Neural crest cell (in vitro differentiated cells): ENCODE data around the gene ANTKMT. TPM values are rescaled to one million over a fixed set of nuclear protein-coding genes. Genes with fewer than 3 reads are reported as not detected.

Source experiments
- DNase-seq: peaks from one replicate; pipeline ENCODE4 v3.0.0; 2021; ENCODE audit warnings: low read depth, mixed read lengths, low spot score
- H3K27ac Mint-ChIP-seq: one replicate; pipeline ENCODE4 v1.8.0; 2021; ENCODE audit warnings: mild to moderate bottlenecking, mixed read lengths; ENCODE audit not compliant: unreplicated experiment
- H3K27me3 Mint-ChIP-seq: 2 replicates; pipeline ENCODE4 v1.8.0; 2021; ENCODE audit warnings: low read depth, mild to moderate bottlenecking, mixed read lengths
- H3K36me3 Mint-ChIP-seq: 2 replicates; pipeline ENCODE4 v1.8.0; 2021; ENCODE audit warnings: low read depth, mild to moderate bottlenecking, mixed read lengths
- H3K4me1 Mint-ChIP-seq: 2 replicates; pipeline ENCODE4 v1.8.0; 2021; ENCODE audit warnings: mixed read lengths
- H3K4me3 Mint-ChIP-seq: one replicate; pipeline ENCODE4 v1.8.0; 2021; ENCODE audit warnings: mild to moderate bottlenecking, mixed read lengths
- H3K9me3 Mint-ChIP-seq: 2 replicates; pipeline ENCODE4 v1.8.0; 2021; ENCODE audit warnings: mixed read lengths
- total RNA-seq: library from RNA; stranded (reverse); gene quantifications from 2 replicates; pipeline ENCODE4 v1.2.1, GENCODE V29; 2021
- TF ChIP-seq, protein P1 (sequence below): fragments of 200-600 bp; sonication (generic); conservative IDR thresholded peaks from 2 replicates; pipeline ENCODE4 v1.5.0; 2021; ENCODE audit warnings: antibody characterized with exemption, mild to moderate bottlenecking

ANTKMT gene
- total RNA-seq, 1 donor from 2014 or later, result 51.1 TPM

DNA sequence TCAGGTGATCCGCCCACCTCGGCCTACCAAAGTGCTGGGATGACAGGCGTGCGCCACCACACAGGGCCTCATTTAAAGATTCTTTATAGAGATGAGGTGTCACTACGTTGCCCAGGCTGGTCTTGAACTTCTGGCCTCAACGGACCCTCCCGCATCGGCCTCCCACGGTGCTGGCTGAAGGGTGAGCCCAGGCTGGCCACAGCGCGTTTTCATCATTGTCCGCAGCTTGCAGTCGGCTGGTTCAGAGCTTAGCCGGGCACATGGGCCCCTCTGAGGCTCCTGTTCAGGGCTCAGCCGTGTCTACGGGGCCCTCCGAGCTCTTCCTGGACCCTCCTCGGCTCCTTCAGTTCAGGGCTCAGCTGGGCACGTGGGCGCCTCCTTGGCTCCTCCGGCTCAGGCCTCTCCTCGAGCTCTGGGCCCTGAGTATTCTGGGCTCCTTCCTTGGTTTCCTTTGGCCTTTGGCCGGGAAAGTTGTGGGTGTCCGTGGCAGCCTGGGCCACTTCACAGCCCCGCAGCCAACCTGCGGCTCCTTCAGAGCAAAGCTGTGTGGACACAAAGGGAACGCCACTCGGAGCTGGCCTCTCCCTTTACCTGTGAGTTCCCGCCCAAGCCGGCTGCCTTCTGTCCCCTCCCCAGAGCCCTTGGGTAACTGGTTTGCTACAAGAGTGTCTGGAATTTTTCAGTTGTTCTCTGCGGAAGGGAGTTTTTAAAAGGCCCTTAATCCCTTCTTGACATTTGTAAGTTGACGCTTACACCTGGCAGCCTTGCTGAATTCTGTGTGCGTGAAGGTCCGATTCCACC is 38.4 kb downstream of the ANTKMT start:
- Mint-ChIP-seq H3K27me3 (peaks cover 3% of the 10 kb centered on the region), H3K27ac (no peak overlapping the region), H3K4me1 (no peaks in the 10 kb centered on the region), H3K9me3 (peaks cover 3% of the 10 kb centered on the region), H3K4me3 (no peak overlapping the region), H3K36me3 (no peaks in the 10 kb centered on the region)
- no peak for DNase-seq
- TF ChIP-seq, protein P1, sequence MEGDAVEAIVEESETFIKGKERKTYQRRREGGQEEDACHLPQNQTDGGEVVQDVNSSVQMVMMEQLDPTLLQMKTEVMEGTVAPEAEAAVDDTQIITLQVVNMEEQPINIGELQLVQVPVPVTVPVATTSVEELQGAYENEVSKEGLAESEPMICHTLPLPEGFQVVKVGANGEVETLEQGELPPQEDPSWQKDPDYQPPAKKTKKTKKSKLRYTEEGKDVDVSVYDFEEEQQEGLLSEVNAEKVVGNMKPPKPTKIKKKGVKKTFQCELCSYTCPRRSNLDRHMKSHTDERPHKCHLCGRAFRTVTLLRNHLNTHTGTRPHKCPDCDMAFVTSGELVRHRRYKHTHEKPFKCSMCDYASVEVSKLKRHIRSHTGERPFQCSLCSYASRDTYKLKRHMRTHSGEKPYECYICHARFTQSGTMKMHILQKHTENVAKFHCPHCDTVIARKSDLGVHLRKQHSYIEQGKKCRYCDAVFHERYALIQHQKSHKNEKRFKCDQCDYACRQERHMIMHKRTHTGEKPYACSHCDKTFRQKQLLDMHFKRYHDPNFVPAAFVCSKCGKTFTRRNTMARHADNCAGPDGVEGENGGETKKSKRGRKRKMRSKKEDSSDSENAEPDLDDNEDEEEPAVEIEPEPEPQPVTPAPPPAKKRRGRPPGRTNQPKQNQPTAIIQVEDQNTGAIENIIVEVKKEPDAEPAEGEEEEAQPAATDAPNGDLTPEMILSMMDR, result no peak

DNA sequence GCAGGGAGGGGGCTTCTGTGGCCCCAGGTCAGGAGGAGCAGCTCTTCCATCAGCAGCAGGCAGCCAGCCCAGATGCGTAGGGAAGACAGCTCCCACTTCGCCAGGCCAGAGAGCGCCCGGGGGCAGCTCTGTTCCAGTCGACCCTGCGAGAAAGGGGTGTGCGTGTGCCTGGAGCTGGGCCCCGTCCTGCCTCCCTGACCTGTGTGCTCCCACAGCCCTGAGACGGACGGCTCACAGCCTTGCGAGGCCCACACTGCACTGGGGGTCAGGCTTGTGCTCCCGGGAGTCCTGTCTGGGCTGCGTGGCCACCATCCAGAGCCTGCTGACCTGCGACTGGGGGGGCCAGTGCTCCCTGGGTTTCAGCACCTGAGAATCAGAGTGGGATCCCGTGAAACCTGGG is 39.1 kb downstream of the ANTKMT start:
- TF ChIP-seq, protein P1, result no peak
- no peak overlapping the region for H3K27ac Mint-ChIP-seq
- H3K9me3 Mint-ChIP-seq, result peaks cover 3% of the 10 kb centered on the region
- peaks cover 3% of the 10 kb centered on the region for H3K27me3 Mint-ChIP-seq
- H3K4me1 Mint-ChIP-seq, result no peaks in the 10 kb centered on the region
- H3K36me3 Mint-ChIP-seq, result no peaks in the 10 kb centered on the region
- no peak for DNase-seq
- no peak overlapping the region for H3K4me3 Mint-ChIP-seq

DNA sequence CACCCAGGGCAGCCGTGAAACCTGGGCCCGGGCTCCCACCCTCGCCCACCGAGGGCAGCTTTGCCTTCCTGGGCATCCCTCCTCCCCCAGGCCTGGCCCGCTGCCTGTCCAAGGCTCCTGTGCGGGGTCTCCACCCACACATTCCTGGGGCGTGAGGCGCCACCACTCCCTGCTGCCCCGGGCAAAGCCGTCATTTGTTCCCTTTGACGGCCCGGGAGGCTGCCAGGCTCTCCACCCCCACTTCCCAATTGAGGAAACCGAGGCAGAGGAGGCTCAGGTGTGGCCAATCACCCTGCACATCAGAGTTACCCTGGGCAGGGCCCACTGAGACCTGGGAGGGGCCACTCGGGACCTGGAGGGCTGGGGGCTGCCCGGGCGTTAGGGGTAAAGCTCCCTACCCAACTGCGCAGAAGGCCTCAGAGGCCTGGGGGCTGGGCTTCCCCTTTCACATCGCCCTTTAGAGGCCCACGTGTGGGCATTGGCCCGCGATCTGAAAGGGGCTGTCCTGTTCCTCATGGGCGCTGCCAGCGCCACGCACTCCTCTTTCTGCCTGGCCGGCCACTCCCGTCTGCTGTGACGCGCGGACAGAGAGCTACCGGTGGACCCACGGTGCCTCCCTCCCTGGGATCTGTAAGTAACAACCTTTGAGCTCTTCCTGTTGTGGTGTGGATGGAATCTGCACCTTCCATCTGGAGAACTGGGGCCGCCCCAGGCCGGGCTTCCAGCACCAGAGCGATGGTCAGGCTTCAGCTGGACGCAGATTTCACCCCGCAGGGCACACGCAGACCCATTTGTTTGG is 39.8 kb downstream of the ANTKMT start, which contains the start of gene MSLN:
Gene MSLN (plus strand): TSS at position 190 of the 799 bp plus-strand sequence. CDS start 1,947 bp downstream, outside the sequence.
- TF ChIP-seq, protein P1, result no peak
- Mint-ChIP-seq H3K9me3 (peaks cover 3% of the 10 kb centered on the region), H3K36me3 (no peaks in the 10 kb centered on the region), H3K27ac (no peak within 1 kb of the TSS), H3K4me3 (no peak within 1 kb of the TSS), H3K4me1 (no peaks in the 10 kb centered on the region), H3K27me3 (peaks cover 3% of the 10 kb centered on the region)
- no peak for DNase-seq

DNA sequence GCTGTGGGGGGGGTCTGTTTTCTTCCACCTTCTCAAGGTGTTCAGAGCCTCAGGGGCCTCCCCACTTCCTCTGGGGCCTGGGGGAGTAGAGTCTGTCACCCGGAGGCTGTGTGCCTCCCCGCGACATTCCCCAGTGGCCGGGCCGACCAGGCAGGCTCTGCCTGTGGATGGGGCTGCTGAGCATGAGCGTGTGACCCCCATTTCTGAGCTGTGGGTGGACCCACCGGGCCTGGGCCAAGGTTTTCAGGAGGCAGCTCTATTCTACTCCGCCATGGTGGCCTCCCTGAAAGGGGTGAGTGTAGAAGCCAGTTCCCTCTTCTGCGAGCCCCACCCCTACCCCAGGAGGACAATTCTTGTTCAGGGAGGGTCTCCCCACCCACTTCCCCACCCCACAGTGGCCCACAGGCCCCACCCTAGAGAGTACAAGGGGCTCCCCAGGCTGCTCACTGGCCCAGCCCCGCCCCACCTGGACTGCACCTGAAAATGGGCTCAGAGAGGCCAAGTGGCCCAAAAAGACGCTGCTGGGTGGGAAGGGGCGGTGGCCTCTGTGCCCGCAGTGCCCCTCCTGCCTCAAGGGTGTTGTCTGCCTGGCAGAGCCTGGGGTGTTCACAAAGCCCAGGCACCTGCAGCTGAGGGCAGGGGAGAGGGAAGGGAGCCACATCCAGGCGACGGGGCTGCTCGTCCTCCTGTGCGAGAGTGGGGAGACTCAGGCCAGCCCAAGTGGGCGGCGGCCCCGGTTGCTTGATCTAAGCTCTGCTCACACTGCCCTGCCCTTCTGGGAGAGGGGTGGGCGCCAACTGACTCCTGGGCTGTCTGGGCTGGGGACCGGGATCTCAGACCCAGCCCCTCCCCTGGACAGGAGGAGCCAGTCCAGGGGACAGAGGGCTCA is 40.9 kb downstream of the ANTKMT start:
- Mint-ChIP-seq H3K4me3 (no peak overlapping the region), H3K4me1 (no peaks in the 10 kb centered on the region), H3K27ac (no peak overlapping the region), H3K36me3 (no peaks in the 10 kb centered on the region), H3K27me3 (no peaks in the 10 kb centered on the region), H3K9me3 (no peaks in the 10 kb centered on the region)
- TF ChIP-seq, protein P1, result no peak
- no peak for DNase-seq
